HCT116 (cell line): ENCODE data around the gene FRMD4A. TPM values are rescaled to one million over a fixed set of nuclear protein-coding genes. Genes with fewer than 3 reads are reported as not detected.

Experiments
- ATAC-seq: fragments of 200-7000 bp; cut with Tn5 transposase; 2 replicates; pipeline ENCODE4 v1.9.1; 2020; ENCODE audit warnings: mild to moderate bottlenecking, moderate library complexity
- BruUV-seq: library from RNA; stranded (reverse); fragments of 400-500 nt; replicated peaks from 2 replicates; lab custom pipeline; 2021; lab: Mats Ljungman, UMichigan
- CTCF ChIA-PET: fragments of 300-600 bp; sonication (Branson Sonifier 250); formaldehyde crosslinking; loops from one replicate; lab custom pipeline; 2021; ENCODE audit warnings: antibody characterized with exemption; lab: Charles Lee
- POLR2A ChIA-PET: fragments of 300-600, 350-600 bp; sonication (Branson Sonifier 250); formaldehyde crosslinking; loops from one replicate; lab custom pipeline; 2021; ENCODE audit warnings: antibody characterized with exemption; lab: Charles Lee
- RAD21 ChIA-PET, 2 experiments: fragments of 300-600 bp; sonication (Branson Sonifier 250); formaldehyde crosslinking; loops; one replicate each; lab custom pipeline; 2023; ENCODE audit warnings: low total read pairs in 2 of 2; ENCODE audit not compliant: uncharacterized antibody in 2 of 2, unreplicated experiment in 2 of 2, low non-redundant PET in 1 of 2; lab: Charles Lee
- DNase-seq: peaks from one replicate; pipeline ENCODE4 v3.0.0-alpha.2; 2010; ENCODE audit warnings: low read depth, low spot score
- H2AFZ ChIP-seq: fragments of 200-600 bp; shearing (Covaris generic), sonication (generic); 2 replicates; pipeline ENCODE4 v1.6.1; 2017; ENCODE audit warnings: low read depth, mixed run types, mixed read lengths, antibody characterized with exemption, low read length; ENCODE audit not compliant: poor library complexity, severe bottlenecking
- H3K27ac ChIP-seq: 2 replicates; pipeline ENCODE4 v1.5.1; 2012; ENCODE audit warnings: low read depth, low read length
- H3K27me3 ChIP-seq: fragments of 200-600 bp; sonication (generic); 2 replicates; pipeline ENCODE4 v1.6.1; 2016; ENCODE audit warnings: mixed run types, low read length, mixed read lengths; ENCODE audit not compliant: insufficient read depth
- H3K36me3 ChIP-seq, 2 experiments: fragments of 200-500 bp in 1 of 2; fragments of 200-600 bp in 1 of 2; sonication (Bioruptor generic) in 1 of 2; sonication (generic) in 1 of 2; 2 replicates each; pipeline versions ENCODE4 v1.5.1 to v1.6.1; 2014 to 2016; ENCODE audit warnings: low read length in 2 of 2, inconsistent platforms in 1 of 2, mixed read lengths in 1 of 2, mixed run types in 1 of 2; ENCODE audit not compliant: insufficient read depth in 2 of 2, control insufficient read depth in 1 of 2
- H3K4me1 ChIP-seq, 2 experiments: fragments of 200-600 bp in 1 of 2; sonication (generic) in 1 of 2; 2 replicates each; pipeline versions ENCODE4 v1.5.1 to v1.6.1; 2012 to 2017; ENCODE audit warnings: low read length in 2 of 2, inconsistent platforms in 1 of 2, mild to moderate bottlenecking in 1 of 2, mixed read lengths in 1 of 2, mixed run types in 1 of 2, moderate library complexity in 1 of 2; ENCODE audit not compliant: insufficient read depth in 2 of 2, control insufficient read depth in 1 of 2
- H3K4me2 ChIP-seq: fragments of 200-600 bp; sonication (generic); 2 replicates; pipeline ENCODE4 v1.6.1; 2017; ENCODE audit warnings: mixed run types, low read length, mixed read lengths
- H3K4me3 ChIP-seq, 2 experiments: fragments of 200-600 bp in 1 of 2; sonication (generic) in 1 of 2; replicated peaks in 1 of 2; 2 replicates each; pipeline ENCODE4 v1.5.1; 2011 to 2016; ENCODE audit warnings: low read length in 2 of 2, control low read depth in 1 of 2, low read depth in 1 of 2, mild to moderate bottlenecking in 1 of 2, mixed read lengths in 1 of 2, mixed run types in 1 of 2
- H3K79me2 ChIP-seq: fragments of 200-600 bp; sonication (generic); 2 replicates; pipeline ENCODE4 v1.6.1; 2017; ENCODE audit warnings: mild to moderate bottlenecking, mixed run types, low read length, moderate library complexity, mixed read lengths; ENCODE audit not compliant: insufficient read depth
- H3K9ac ChIP-seq: fragments of 200-600 bp; sonication (generic); 2 replicates; pipeline ENCODE4 v1.6.1; 2016; ENCODE audit warnings: low read length, mixed read lengths
- H3K9me2 ChIP-seq: fragments of 200-600 bp; sonication (generic), shearing (Covaris generic); 2 replicates; pipeline ENCODE4 v1.6.1; 2017; ENCODE audit warnings: mixed run types, mild to moderate bottlenecking, moderate library complexity; ENCODE audit not compliant: insufficient read depth
- H3K9me3 ChIP-seq, 2 experiments: fragments of 200-500 bp in 1 of 2; fragments of 200-600 bp in 1 of 2; sonication (Bioruptor generic) in 1 of 2; sonication (generic) in 1 of 2; 2 replicates each; pipeline ENCODE4 v1.6.1; 2014 to 2017; ENCODE audit warnings: low read length in 2 of 2, mixed read lengths in 2 of 2, inconsistent platforms in 1 of 2, low read depth in 1 of 2, mild to moderate bottlenecking in 1 of 2, mixed run types in 1 of 2, moderate library complexity in 1 of 2; ENCODE audit not compliant: control insufficient read depth in 1 of 2, insufficient read depth in 1 of 2
- H4K20me1 ChIP-seq: fragments of 200-600 bp; sonication (generic), shearing (Covaris generic); 2 replicates; pipeline ENCODE4 v1.6.1; 2017; ENCODE audit warnings: mixed run types, mild to moderate bottlenecking, moderate library complexity; ENCODE audit not compliant: insufficient read depth
- CBX3 ChIP-seq: IDR thresholded peaks from 2 replicates; pipeline ENCODE4 v1.6.1; 2012; ENCODE audit warnings: low read depth
- POLR2AphosphoS5 ChIP-seq: IDR thresholded peaks from 2 replicates; pipeline ENCODE4 v1.6.1; 2011; ENCODE audit warnings: mild to moderate bottlenecking, low read depth, low read length, moderate library complexity
- RAD21 ChIP-seq: IDR thresholded peaks from 2 replicates; pipeline ENCODE4 v1.6.1; 2012; ENCODE audit warnings: low read depth, mild to moderate bottlenecking
- TCF7L2 ChIP-seq: IDR thresholded peaks from 2 replicates; pipeline ENCODE4 v1.7.0; 2011; ENCODE audit warnings: borderline replicate concordance, inconsistent platforms; ENCODE audit not compliant: insufficient read depth, insufficient read length; ENCODE audit errors: extremely low read depth
- YY1 ChIP-seq: IDR thresholded peaks from 2 replicates; pipeline ENCODE4 v1.6.1; 2011; ENCODE audit warnings: low read length, low read depth, moderate library complexity, mild to moderate bottlenecking; ENCODE audit not compliant: insufficient replicate concordance; ENCODE audit errors: extremely low read depth
- intact Hi-C: fragments of 100-400 bp; cut with micrococcal nuclease; formaldehyde crosslinking; loops from 2 replicates; pipeline ENCODE4 v1.10.0; 2022
- total RNA-seq: library from RNA; stranded (reverse); gene quantifications from one replicate; pipeline ENCODE4 v1.2.1, GENCODE V29; 2021; ENCODE audit not compliant: unreplicated experiment
- TF ChIP-seq, protein P1 (sequence below): IDR thresholded peaks from 2 replicates; pipeline ENCODE4 v1.6.1; 2012
- TF ChIP-seq, protein P2 (sequence below), 3 experiments: fragments of 200-600 bp in 1 of 3; sonication (generic) in 1 of 3; IDR thresholded peaks in 2 of 3; conservative IDR thresholded peaks in 1 of 3; 2 replicates each; pipeline ENCODE4 v1.5.1; 2012 to 2017; ENCODE audit warnings: low read depth in 2 of 3, low read length in 2 of 3, antibody characterized with exemption in 1 of 3, borderline replicate concordance in 1 of 3, control low read depth in 1 of 3, mild to moderate bottlenecking in 1 of 3, mixed read lengths in 1 of 3, mixed run types in 1 of 3, moderate library complexity in 1 of 3; ENCODE audit not compliant: insufficient read depth in 1 of 3

The FRMD4A gene
- total RNA-seq, 1 experiment from 2014 or later = 0.20 TPM

DNA sequence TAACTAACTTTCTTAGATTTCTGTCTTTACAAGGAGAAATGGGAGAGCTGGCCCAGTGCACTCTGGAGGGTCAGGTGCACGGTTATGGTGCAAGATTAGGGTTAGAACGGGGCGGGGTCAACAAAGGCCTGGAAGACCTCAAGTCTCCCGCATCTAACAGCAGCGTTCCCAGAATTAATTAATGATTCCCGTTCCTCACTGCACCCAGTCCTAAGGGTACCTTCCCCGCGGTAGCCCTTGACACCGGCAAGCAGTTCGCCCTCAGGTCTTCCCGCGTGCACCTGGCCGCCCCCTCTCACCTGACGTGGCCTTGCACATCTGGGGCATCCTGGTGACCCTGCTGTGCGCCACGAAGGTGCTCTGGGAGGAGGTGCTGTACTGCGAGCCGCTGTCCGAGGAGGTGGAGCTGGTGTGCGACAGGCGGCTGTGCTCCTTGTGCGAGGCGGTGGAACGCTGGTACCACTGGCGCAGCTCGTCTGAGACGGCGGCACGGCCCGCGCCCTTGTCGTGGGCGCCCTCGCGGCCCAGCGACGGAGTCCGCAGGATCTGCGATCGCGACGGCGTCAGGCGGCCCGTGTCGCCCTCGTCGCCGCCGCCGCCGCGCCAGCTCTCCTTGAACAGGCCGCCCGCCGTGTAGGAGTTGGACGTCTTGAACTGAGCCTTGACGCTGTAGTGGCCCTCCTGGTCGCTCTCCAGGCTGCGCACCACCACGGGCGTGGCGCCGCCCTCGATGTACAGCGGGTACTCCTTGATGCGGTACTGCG is 674.2 kb downstream of the FRMD4A start:
- ChIA-PET POLR2A (no interaction called here), CTCF (interaction anchor here (1.1 kb wide), 1 partner anchor 284 kb away, joined by 3 read pairs; no protein-coding TSS in a partner anchor), RAD21 (no interaction called here)
- Histone ChIP-seq H4K20me1 (no peaks in the 10 kb centered on the region), H3K36me3 (no peaks in the 10 kb centered on the region), H3K27me3 (no peaks in the 10 kb centered on the region), H3K27ac (no peak overlapping the region), H3K4me1 (no peaks in the 10 kb centered on the region), H3K4me2 (no peak overlapping the region), H3K4me3 (no peak overlapping the region), H3K9me3 (no peaks in the 10 kb centered on the region), H3K79me2 (no peaks in the 10 kb centered on the region), H2AFZ (no peak overlapping the region), H3K9me2 (no peaks in the 10 kb centered on the region), H3K9ac (no peak overlapping the region)
- intact Hi-C loops = no loop called here
- ATAC-seq = no peak
- BruUV-seq = no TSS peak
- no peak for DNase-seq
- TF ChIP-seq RAD21 (no peak), YY1 (no peak)

DNA sequence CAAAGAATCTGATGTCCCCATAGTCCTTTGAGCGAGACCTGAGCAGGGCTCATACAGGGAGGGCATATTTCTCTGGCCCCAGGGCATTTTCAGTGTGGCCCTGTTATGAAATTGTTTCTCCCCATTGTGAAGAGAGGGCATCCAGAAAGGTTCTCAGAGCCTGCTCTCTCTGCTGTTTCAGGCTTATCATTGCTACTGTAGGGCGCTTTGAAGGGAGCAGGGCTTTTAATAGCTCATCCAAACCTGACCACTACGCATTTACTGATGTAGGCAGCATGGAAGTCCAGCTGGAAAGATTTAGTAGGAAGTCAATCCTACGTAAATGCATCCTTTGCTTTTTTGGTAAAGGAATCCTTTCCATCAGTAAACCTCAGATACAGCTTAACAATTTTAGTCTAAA is 675.9 kb downstream of the FRMD4A start:
- Histone ChIP-seq H4K20me1 (no peaks in the 10 kb centered on the region), H3K4me1 (no peaks in the 10 kb centered on the region), H3K9ac (no peak overlapping the region), H3K36me3 (no peaks in the 10 kb centered on the region), H2AFZ (no peak overlapping the region), H3K79me2 (no peaks in the 10 kb centered on the region), H3K27me3 (no peaks in the 10 kb centered on the region), H3K4me3 (no peak overlapping the region), H3K9me2 (no peaks in the 10 kb centered on the region), H3K27ac (no peak overlapping the region), H3K4me2 (no peak overlapping the region), H3K9me3 (no peaks in the 10 kb centered on the region)
- DNase-seq (no peak), ATAC-seq (no peak)
- TF ChIP-seq CBX3 (no peak), POLR2AphosphoS5 (no peak), TCF7L2 (no peak), YY1 (no peak)
- TF ChIP-seq, protein P1, sequence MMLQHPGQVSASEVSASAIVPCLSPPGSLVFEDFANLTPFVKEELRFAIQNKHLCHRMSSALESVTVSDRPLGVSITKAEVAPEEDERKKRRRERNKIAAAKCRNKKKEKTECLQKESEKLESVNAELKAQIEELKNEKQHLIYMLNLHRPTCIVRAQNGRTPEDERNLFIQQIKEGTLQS = no peak
- TF ChIP-seq, protein P2, sequence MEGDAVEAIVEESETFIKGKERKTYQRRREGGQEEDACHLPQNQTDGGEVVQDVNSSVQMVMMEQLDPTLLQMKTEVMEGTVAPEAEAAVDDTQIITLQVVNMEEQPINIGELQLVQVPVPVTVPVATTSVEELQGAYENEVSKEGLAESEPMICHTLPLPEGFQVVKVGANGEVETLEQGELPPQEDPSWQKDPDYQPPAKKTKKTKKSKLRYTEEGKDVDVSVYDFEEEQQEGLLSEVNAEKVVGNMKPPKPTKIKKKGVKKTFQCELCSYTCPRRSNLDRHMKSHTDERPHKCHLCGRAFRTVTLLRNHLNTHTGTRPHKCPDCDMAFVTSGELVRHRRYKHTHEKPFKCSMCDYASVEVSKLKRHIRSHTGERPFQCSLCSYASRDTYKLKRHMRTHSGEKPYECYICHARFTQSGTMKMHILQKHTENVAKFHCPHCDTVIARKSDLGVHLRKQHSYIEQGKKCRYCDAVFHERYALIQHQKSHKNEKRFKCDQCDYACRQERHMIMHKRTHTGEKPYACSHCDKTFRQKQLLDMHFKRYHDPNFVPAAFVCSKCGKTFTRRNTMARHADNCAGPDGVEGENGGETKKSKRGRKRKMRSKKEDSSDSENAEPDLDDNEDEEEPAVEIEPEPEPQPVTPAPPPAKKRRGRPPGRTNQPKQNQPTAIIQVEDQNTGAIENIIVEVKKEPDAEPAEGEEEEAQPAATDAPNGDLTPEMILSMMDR (IDR thresholded peaks at IDR 0.05 in 2 of 3, conservative IDR thresholded peaks at IDR 0.05 in 1 of 3; ENCODE audit: borderline replicate concordance in 1 of 3, insufficient read depth in 1 of 3, low read depth in 2 of 3, low read length in 2 of 3) = no peak
- no TSS peak for BruUV-seq
- intact Hi-C loops = no loop called here
- ChIA-PET POLR2A (no interaction called here), CTCF (no interaction called here), RAD21 (no interaction called here)
